Type B pancreatic cell (in vitro differentiated cells): ENCODE data around the gene ADAMTSL1. TPM values are rescaled to one million over a fixed set of nuclear protein-coding genes. Genes with fewer than 3 reads are reported as not detected.

ENCODE experiments used
- DNase-seq: peaks from one replicate; pipeline ENCODE4 v3.0.0; 2021; ENCODE audit warnings: mixed read lengths; ENCODE audit not compliant: unreplicated experiment; ENCODE audit errors: extremely low spot score
- H3K27ac Mint-ChIP-seq: 2 replicates; pipeline ENCODE4 v1.8.0; 2021; ENCODE audit warnings: mild to moderate bottlenecking, mixed read lengths
- H3K27me3 Mint-ChIP-seq: 2 replicates; pipeline ENCODE4 v1.8.0; 2021; ENCODE audit warnings: mixed read lengths
- H3K36me3 Mint-ChIP-seq: 2 replicates; pipeline ENCODE4 v1.8.0; 2021; ENCODE audit warnings: mixed read lengths
- H3K4me1 Mint-ChIP-seq: one replicate; pipeline ENCODE4 v1.8.0; 2021; ENCODE audit warnings: mixed read lengths; ENCODE audit not compliant: unreplicated experiment
- H3K4me3 Mint-ChIP-seq: 2 replicates; pipeline ENCODE4 v1.8.0; 2021; ENCODE audit warnings: mild to moderate bottlenecking, mixed read lengths
- H3K9me3 Mint-ChIP-seq: 2 replicates; pipeline ENCODE4 v1.8.0; 2021; ENCODE audit warnings: mixed read lengths
- CTCF ChIP-seq: fragments of 200-600 bp; sonication (generic); conservative IDR thresholded peaks from 2 replicates; pipeline ENCODE4 v1.5.0; 2021; ENCODE audit warnings: antibody characterized with exemption, mild to moderate bottlenecking
- total RNA-seq: library from RNA; stranded (reverse); gene quantifications from 2 replicates; pipeline ENCODE4 v1.2.1, GENCODE V29; 2021; ENCODE audit warnings: low replicate concordance

Gene ADAMTSL1
- total RNA-seq, 1 donor from 2014 or later: 28.6 TPM

DNA sequence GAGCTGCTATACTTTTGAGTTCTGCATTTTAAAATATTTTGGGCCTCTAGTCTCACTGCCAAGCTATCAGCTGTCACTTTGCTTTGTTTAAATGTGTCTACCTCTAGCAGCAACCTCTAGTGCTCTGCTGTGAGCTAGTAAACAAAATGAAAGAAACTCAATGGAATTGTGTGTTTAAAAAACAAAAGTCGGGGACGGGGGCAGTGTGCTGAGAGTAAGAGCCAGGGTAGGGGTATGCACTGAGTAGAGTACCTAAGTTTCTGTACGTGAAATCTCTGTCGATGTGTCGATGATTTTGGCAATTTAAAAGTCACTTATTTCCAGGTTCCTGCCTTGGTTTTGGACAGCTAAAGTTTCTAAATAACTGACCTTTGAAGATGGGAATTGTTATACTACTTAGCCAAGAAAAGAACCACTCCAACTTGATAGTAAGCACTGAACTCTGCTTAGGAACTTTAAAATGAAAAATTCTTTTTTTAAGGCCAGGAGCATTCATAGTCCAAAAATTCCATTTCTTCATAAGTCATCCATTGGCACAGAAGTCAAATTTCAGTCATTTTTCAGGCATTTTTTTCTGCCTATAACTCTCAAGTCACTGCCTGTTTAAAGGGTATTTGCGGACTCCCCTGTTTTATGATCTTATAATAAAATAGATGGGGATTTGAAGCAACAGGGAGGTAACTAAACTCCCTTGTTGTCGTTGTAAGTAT is 447.6 kb downstream of the ADAMTSL1 start:
- Mint-ChIP-seq H3K4me1 (peaks cover 5% of the 10 kb centered on the region), H3K27me3 (no peaks in the 10 kb centered on the region), H3K4me3 (no peak overlapping the region), H3K9me3 (no peaks in the 10 kb centered on the region), H3K36me3 (no peaks in the 10 kb centered on the region), H3K27ac (no peak overlapping the region)
- DNase-seq: no peak
- TF ChIP-seq CTCF: no peak

GRCh38 chr9:18922161-18922885 is 448.4 kb downstream of the ADAMTSL1 start:
- Mint-ChIP-seq H3K27ac (no peak overlapping the region), H3K36me3 (no peaks in the 10 kb centered on the region), H3K4me1 (peaks cover 5% of the 10 kb centered on the region), H3K9me3 (no peaks in the 10 kb centered on the region), H3K4me3 (no peak overlapping the region), H3K27me3 (no peaks in the 10 kb centered on the region)
- DNase-seq: no peak
- TF ChIP-seq CTCF: no peak

DNA sequence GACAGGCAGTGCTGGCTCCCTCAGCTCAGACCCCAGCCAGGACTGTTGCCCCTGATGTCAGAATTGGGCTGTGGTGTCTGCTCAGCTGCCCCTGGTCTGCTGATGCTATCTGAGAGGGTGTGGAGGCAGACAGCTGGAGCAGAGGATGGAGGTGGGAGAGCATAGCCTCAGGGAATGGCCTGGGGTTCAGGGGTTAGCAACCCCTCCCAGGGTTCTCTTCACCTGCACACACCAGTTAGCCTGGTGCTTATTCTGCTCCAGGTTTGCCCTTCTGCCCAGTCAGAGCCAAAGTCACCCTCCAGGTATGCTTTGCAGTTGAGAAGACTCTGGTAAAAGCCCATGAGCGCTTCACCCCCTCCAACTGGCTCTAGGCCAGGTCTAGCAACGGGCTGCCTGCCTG is 449.2 kb downstream of the ADAMTSL1 start:
- Mint-ChIP-seq H3K27me3 (no peaks in the 10 kb centered on the region), H3K27ac (no peak overlapping the region), H3K4me1 (peaks cover 5% of the 10 kb centered on the region), H3K36me3 (no peaks in the 10 kb centered on the region), H3K9me3 (no peaks in the 10 kb centered on the region), H3K4me3 (no peak overlapping the region)
- no peak for DNase-seq
- no peak for TF ChIP-seq CTCF

DNA sequence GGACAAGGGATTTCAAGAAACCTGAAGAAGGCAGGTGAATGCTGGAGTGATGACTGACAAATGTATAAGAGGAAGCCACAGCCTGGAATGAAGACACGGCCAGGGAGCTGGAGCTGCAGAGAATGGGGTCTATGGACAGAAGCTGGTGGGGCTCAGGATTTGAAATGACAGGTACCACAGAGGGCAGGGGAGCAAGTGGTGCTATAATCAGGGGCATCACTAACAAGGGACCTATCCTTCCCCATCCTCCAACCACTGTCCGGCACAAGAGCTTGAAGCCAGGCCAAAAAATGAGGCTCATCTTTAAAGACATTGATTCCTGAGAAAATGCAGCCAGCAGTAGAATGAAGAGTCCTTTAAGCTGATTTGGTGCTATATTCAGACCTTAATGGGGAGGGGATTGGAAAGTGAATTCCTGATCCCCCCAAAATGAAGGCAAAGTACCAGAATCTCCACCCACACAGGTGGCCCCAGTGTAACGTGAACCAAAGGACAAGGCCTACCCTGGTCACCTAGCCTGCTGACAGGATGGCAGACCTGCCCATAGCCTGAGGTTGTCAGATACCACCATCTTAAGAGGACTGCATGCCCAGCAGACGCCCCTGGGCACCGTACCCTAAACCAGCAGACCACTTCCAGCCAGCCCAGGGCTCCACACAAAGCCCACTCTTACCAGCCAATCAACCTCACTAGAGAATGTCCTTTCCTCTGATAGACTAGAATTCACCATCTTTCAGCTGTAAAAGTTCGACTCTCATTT is 449.9 kb downstream of the ADAMTSL1 start:
- Mint-ChIP-seq H3K9me3 (no peaks in the 10 kb centered on the region), H3K27ac (no peak overlapping the region), H3K27me3 (no peaks in the 10 kb centered on the region), H3K4me3 (no peak overlapping the region), H3K36me3 (no peaks in the 10 kb centered on the region), H3K4me1 (peaks cover 5% of the 10 kb centered on the region)
- no peak for DNase-seq
- no peak for TF ChIP-seq CTCF

DNA sequence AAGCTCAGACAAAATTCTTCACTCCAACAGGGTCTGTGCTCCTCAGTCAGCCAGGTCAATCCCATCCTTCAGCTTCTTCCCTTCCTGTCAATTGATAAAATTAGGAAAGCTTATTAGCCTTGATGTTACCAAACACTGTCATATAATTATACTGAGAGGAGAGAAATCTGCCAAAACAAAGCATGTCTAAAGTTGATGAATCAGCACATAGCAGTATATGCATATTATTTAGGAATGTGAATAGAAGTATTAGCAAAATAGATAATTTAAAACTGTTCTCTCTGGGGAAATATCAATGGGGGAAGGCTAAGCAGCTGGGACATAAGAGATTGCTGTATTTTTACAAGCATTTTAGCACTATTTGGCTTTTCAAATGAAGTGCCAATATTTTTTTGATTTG is 451.9 kb downstream of the ADAMTSL1 start:
- Mint-ChIP-seq H3K36me3 (no peaks in the 10 kb centered on the region), H3K4me1 (no peaks in the 10 kb centered on the region), H3K27me3 (no peaks in the 10 kb centered on the region), H3K4me3 (no peak overlapping the region), H3K9me3 (no peaks in the 10 kb centered on the region), H3K27ac (no peak overlapping the region)
- no peak for DNase-seq
- no peak for TF ChIP-seq CTCF
